ENCODE measurements around the gene OR4F6.

The OR4F6 gene

GRCh38 chr15:101841656-101842055 is 38.3 kb downstream of the OR4F6 start:
- Histone ChIP-seq H3K27ac (ENCODE audit: low read depth, low read length) (no peak overlapping the region), H3K4me3 (ENCODE audit: low read depth, low read length) (no peak overlapping the region), H3K27me3 (ENCODE audit: control insufficient read depth, insufficient read depth, low read length) (0 out of 2 replicates have a peak, but pooled peaks cover 4% of the 10 kb centered on the region), H3K9me3 (ENCODE audit: control insufficient read depth, insufficient read depth, low read depth, low read length) (no peaks in the 10 kb centered on the region), H3K9ac (ENCODE audit: low read length) (no peak overlapping the region), H3K4me1 (ENCODE audit: control insufficient read depth, insufficient read depth, low read length) (no peaks in the 10 kb centered on the region), H3K36me3 (ENCODE audit: control insufficient read depth, insufficient read depth, low read length) (no peaks in the 10 kb centered on the region)

- Histone ChIP-seq H3K4me1 (ENCODE audit: control insufficient read depth, insufficient read depth, low read length) (no peaks in the 10 kb centered on the region), H3K36me3 (ENCODE audit: control insufficient read depth, insufficient read depth, low read length) (no peaks in the 10 kb centered on the region), H3K27me3 (ENCODE audit: control insufficient read depth, insufficient read depth, low read length) (0 out of 2 replicates have a peak, but pooled peaks cover 4% of the 10 kb centered on the region), H3K4me3 (ENCODE audit: low read depth, low read length) (no peak overlapping the region), H3K9me3 (ENCODE audit: control insufficient read depth, insufficient read depth, low read depth, low read length) (no peaks in the 10 kb centered on the region), H3K27ac (ENCODE audit: low read depth, low read length) (no peak overlapping the region), H3K9ac (ENCODE audit: low read length) (no peak overlapping the region)
Measured at GRCh38 chr15:101844916-101845315, 41.6 kb downstream of the OR4F6 start.

- H3K27ac ChIP-seq (ENCODE audit: low read depth, low read length): no peak overlapping the region
- no peaks in the 10 kb centered on the region for H3K36me3 ChIP-seq (ENCODE audit: control insufficient read depth, insufficient read depth, low read length)
Measured at GRCh38 chr15:101852356-101852755, 49.0 kb downstream of the OR4F6 start.

More at GRCh38 chr15:101852356-101852755, 49.0 kb downstream of the OR4F6 start:
- H3K4me1 ChIP-seq (ENCODE audit: control insufficient read depth, insufficient read depth, low read length): no peaks in the 10 kb centered on the region
- no peak overlapping the region for H3K9ac ChIP-seq (ENCODE audit: low read length)
- H3K4me3 ChIP-seq (ENCODE audit: low read depth, low read length): no peak overlapping the region
- H3K9me3 ChIP-seq (ENCODE audit: control insufficient read depth, insufficient read depth, low read depth, low read length): no peaks in the 10 kb centered on the region
- no peaks in the 10 kb centered on the region for H3K27me3 ChIP-seq (ENCODE audit: control insufficient read depth, insufficient read depth, low read length)

Measured in HUES6 (cell line).